KOPT-K1 (cell line): ENCODE data around the gene MTHFSD.

ENCODE experiments used
- H3K27ac ChIP-seq: fragments of 200-600 bp; sonication (generic); 2 replicates; pipeline ENCODE4 v1.5.1; 2016; ENCODE audit warnings: antibody characterized with exemption, mild to moderate bottlenecking, low read depth, low read length; ENCODE audit not compliant: poor library complexity, severe bottlenecking
- H3K36me3 ChIP-seq: fragments of 200-600 bp; sonication (generic); 2 replicates; pipeline ENCODE4 v1.5.1; 2017; ENCODE audit warnings: antibody characterized with exemption, mild to moderate bottlenecking, low read length, moderate library complexity; ENCODE audit not compliant: insufficient read depth
- H3K9me3 ChIP-seq: fragments of 200-600 bp; sonication (generic); 2 replicates; pipeline ENCODE4 v1.5.1; 2017; ENCODE audit warnings: antibody characterized with exemption, low read length, mild to moderate bottlenecking; ENCODE audit not compliant: insufficient read depth, poor library complexity, severe bottlenecking

MTHFSD gene

DNA sequence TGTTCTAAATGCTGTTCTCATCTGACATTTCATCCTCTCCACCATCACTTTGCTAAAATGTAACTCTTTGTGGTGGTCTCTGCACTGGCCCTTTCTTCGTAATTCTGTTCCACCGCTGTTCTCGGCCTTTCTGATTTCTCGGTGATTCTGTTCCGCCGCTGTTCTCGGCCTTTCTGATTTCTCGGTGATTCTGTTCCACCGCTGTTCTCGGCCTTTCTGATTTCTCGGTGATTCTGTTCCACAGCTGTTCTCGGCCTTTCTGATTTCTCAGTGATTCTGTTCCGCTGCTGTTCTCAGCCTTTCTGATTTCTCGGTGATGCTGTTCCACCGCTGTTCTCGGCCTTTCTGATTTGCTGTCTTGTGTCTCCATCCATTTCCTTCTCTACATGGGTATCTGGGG, 32.4 kb downstream of the MTHFSD start:
- Histone ChIP-seq H3K36me3 (no peaks in the 10 kb centered on the region), H3K9me3 (no peaks in the 10 kb centered on the region), H3K27ac (no peak overlapping the region)

DNA sequence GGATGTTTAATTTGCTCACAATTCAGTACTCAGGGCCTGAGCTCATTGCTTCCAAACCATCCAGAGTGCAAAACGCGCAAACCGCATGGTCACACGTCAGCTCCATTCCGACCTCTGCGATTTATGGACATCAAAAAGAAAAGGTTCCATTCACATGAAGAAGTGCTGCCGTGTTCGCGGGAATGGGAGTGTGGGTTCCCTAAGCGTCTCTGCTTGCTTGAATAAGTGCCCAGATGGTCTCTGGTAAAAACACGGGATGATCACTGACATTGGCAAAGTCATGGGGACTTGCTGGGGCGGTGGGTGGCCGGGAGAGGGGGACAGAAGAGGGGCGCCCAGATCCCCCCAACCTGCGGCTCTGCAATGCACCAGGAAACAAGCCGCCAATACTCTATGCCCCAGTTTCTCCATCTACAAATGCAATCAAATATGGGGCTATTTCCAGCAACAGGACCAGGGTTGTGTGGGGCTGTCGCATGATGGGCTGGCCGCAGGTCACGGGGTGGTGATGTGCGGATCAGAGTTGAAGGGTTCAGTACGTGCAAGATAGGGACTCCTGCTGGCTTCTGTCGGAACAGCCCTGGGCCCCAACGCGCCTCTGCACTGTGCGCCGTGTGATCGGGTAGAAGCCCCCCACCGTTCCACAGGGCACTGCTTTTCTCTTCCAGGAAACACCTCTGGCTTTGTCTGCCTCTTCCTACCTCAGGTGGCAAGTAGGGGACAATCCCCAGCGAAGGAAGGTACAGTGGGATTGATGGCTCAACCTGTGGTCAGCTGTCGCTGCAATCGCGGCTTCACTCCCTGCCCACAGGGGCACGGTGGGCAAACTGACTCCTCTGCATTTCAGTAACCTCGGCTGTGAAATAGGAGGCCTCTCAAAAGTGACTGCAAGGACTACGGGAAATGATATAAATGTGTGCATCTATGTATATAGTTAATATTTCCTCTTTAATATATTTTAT, 33.5 kb downstream of the MTHFSD start:
- H3K9me3 ChIP-seq: no peaks in the 10 kb centered on the region
- no peak overlapping the region for H3K27ac ChIP-seq
- H3K36me3 ChIP-seq: no peaks in the 10 kb centered on the region

DNA sequence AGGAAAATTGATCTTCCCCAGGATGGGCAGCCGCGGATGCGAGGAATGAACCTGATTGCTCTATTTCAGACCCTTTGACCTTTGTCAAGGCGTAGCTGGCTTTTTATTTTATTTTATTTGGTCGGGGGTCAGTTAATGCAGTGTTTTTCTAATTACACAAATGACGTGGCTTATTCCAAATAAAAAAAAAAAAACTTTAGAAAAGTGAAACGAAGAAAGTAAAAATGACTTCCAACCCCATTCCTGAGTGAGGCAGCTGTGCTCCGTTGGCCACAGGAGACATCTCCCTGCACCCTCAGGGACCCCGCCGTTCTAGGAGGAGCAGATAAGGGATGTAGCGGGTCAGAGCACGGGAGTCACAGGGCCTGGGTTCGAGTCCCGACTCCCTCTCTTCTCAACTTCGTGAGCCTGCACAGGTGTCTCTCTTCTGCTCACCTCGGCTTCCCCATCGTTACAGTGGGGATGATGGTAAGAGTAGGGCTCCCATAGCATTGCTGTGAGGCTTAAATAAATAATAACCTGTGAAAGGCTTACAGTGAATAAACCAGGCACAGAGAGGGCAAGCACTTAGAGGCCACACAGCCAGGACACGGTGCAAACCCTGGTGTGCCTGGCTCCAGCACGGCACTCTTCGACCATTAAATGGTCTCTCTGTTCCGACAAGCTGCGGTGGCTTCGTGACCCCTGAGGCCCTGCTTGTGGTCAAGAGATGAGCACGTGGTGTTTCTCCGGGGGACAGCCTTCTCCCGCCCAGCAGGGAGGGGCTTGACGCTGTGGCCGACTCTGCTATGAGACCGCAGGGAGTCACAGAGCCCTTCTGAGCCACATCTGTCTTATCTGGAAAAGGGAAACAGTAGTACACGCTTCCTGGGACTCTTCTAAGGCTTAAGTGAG, 34.5 kb downstream of the MTHFSD start:
- H3K27ac ChIP-seq: no peak overlapping the region
- no peaks in the 10 kb centered on the region for H3K9me3 ChIP-seq
- H3K36me3 ChIP-seq: no peaks in the 10 kb centered on the region

DNA sequence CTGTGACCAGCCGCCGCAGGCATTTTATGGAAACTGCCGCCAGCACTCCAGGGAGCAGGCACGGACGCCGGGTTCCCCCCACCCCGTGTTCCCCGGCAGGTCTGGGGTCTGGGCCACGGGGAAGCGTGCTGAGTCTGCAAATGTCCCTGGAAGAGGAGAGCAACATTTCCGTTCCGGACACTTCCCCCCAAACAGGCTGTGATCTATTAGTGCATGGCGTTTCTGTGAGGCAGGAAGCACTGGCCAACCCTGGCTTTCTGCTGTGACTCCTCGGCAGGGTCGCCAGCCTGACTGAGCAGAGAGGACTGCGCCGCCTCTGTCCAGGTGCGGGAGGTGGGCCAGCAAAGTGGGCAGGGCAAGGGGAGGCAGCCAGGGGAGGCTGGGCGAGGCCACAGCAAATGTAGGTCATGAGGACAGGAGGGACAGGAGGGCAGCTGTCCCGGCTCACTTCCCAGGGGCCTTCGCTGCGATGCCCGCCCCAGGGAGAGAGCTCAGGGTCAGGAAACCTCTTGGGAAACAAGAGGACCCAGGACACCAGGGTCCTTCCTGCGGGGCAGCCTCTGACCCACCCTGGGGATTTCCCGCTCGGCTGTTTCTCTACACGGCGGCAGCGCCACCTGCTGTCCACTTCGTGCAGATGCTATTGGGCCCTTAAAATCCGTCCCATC, 35.3 kb downstream of the MTHFSD start:
- Histone ChIP-seq H3K27ac (no peak overlapping the region), H3K36me3 (no peaks in the 10 kb centered on the region), H3K9me3 (no peaks in the 10 kb centered on the region)

DNA sequence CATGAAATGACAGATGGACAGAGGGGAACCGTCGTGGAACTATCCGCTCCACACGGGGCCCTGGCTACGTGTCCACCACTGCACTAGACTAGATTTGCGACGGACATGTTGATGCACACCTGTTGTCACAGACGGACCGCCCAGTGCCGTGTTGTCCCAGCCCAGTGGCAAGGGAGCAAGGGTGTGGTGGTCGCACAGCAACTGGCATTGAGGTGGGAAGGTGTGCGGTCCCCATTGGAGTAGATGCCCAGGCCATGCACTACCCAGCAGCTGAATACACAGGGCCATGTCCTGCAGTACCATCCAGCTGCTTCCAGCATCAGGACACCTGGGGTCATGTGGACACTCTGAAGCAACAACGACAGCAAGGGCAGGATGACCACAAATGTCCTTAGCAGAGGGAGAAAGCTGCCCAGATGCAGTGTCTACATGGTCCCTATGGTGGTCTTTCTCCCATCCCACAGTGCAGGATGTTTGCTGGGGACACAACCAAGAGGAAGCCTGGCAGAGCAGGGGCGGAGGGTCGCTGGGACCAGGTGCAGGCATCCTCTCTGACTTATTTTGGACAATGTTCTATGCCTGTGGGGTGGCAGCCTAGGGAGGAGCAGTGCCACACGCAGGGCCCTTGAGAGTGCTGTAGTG, 35.9 kb downstream of the MTHFSD start:
- Histone ChIP-seq H3K27ac (no peak overlapping the region), H3K36me3 (no peaks in the 10 kb centered on the region), H3K9me3 (no peaks in the 10 kb centered on the region)

DNA sequence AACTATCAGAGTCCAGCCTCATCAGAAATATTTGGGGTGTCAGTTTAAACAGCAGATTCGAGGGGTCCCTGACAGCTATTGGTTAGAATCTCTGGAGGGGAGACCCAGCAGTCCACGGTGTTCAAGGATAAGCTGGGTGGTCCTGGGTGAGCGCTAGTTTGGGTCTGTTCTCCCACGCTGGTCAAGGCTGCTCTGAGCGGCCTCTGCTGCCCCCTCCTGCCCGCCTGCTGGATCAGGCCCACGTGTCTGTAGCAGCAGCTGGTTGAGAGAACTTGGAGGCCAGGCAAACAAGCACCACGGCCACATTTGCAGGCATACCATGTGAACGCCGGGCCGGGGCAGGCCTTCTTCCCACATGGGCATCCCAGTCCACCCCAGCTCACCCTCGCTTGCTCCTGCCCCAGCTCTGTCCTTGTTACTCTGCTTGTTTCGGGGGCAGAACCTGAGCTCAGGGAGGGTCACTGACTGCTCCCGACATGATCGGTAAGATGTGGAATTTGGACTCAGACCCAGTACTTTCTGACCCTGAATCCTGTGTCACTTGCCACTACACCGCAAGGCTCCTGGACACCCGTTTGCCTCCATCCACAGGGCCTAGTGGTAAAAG, 37.3 kb downstream of the MTHFSD start:
- no peaks in the 10 kb centered on the region for H3K36me3 ChIP-seq
- no peak overlapping the region for H3K27ac ChIP-seq
- H3K9me3 ChIP-seq: no peaks in the 10 kb centered on the region

DNA sequence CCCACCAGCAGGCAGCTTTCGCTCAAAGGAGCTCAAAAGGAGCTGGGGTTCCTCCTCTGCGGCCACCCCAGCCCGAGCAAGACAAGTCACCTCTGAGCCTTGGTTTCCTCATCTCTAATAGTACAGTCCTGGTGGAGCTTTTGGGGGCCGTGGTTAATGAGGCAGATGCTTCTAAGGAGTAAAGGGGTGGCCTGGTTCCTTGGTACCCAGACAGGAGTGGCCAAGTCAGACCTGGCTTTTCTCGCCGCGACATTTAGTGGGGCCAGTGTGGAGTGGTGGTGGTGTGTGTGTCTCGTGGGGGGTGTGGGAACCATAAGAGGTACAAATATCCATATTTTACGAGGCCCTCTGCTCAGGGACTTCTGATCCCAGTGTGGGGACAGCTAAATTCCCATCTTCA, 38.0 kb downstream of the MTHFSD start:
- Histone ChIP-seq H3K9me3 (no peaks in the 10 kb centered on the region), H3K27ac (no peak overlapping the region), H3K36me3 (no peaks in the 10 kb centered on the region)

DNA sequence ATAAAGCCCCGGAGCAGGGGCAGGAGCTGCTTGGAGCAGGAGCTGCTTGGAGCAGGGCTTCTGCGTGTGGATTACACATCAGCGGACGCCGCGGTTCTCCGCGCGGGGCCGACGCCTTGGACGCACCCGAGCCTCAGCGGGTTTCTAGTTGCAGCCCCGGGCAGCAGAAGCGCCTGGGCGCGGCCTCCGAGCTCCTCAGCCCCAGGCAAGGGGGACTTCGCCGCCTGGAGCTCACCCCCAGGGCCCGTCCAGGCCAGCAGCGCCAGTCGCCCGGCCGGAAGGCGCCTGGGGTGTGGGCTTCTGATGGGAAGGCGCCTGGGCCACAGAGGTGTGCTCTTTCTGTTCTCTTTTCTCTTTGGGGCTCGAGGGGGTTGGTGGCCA, 38.4 kb downstream of the MTHFSD start:
- H3K9me3 ChIP-seq: no peaks in the 10 kb centered on the region
- no peak overlapping the region for H3K27ac ChIP-seq
- no peaks in the 10 kb centered on the region for H3K36me3 ChIP-seq

DNA sequence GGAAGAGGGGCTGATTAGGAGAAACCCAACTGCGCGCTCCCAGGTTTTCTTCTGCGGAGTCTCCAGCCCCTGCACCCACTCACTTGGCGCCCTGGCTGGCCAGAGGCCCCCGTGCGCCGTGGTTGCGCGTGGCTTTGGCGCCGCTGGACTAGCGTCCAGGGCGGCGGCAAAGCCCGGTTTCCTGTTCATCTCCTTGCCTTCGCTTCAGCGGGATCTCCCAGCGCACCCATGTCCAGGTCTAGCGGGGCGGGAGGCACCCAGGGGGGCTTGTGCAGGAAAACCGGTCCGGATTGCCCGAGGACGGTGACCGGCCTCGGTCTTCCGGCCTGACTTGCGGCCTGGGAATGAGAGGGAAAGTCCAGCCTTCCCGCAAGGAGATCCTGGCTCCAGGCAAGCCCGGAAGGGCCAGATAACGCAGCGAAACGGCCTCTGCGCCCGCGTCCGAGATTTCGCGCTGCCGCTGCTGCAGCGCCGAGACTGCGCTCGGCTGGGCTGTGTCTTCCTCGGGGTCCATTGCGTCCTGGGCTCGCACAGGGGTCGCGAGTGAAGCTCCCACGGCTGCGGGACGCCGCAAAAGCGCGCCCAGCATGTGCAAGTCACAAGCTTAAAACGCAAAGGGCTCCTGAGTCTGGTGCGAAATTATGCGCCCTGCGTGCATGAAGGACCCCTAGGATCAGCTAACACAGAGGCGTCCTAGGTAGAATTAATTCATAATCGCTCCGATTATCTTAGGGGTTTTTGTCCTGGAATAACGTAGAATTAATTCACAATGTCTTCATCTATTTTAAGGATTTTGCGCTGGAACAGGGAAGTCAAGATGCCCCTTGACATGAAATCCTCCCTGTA, 39.0 kb downstream of the MTHFSD start:
- H3K36me3 ChIP-seq: no peaks in the 10 kb centered on the region
- H3K27ac ChIP-seq: no peak overlapping the region
- no peaks in the 10 kb centered on the region for H3K9me3 ChIP-seq

DNA sequence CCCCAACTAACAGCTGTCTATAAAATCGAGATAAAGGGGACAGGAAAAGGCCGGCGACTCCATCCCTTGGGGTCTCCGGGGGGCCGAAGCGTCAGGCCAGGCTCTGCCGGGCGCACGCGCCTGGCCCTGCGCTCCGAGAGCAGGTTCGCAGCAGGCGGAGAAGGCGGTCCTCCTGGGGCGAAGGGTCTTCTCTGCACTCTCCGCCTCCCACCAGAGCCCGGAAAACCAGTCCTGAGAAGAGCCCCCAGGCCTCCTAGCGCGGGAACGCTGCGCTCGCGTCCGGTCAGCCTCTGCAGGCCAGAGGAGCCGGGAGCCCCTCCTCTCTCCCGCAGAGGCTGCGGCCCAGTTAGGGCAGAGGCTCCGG, 39.6 kb downstream of the MTHFSD start:
- Histone ChIP-seq H3K27ac (no peak overlapping the region), H3K9me3 (no peaks in the 10 kb centered on the region), H3K36me3 (no peaks in the 10 kb centered on the region)

DNA sequence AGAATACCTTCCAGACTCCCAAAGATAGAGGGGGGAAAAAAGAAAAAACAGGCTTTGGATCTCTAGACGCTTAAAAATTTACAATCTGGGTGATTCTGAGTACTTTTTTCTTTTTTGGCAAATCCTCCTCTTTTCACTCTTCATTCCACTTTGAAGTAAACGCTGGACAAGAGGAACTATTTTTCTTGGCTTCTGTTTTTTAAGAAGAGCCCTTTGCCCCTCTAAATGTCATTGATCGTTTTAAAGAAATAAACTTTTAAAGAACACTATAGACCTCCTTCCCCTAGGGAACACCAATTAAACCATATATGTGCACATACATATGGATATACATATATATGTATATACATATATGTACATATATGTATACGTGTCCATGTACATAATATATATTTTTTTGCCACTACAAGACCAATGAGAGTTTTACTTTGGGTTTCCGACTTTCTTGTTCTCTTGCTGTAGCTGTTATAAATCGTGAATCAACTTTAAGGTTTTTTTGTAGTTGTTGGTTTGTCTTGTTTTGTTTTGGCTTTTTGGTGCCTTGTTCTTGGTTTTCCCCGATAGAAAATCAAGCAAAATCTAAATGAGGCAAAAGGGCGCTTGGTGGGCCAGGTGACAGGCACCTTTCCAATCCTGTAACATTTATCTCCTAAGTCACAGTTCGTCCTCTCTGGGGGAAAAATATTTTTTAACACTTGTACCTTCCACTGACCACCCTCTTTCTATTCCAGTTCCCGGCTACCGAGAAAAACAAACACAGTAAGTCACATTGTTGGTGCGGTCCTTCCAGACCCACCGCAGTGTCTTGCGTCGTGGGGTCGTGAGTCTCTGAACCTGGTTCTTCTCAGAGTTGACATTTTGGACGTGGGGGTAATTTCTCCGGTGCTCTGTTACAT, 40.3 kb downstream of the MTHFSD start:
- Histone ChIP-seq H3K27ac (no peak overlapping the region), H3K9me3 (no peaks in the 10 kb centered on the region), H3K36me3 (no peaks in the 10 kb centered on the region)

DNA sequence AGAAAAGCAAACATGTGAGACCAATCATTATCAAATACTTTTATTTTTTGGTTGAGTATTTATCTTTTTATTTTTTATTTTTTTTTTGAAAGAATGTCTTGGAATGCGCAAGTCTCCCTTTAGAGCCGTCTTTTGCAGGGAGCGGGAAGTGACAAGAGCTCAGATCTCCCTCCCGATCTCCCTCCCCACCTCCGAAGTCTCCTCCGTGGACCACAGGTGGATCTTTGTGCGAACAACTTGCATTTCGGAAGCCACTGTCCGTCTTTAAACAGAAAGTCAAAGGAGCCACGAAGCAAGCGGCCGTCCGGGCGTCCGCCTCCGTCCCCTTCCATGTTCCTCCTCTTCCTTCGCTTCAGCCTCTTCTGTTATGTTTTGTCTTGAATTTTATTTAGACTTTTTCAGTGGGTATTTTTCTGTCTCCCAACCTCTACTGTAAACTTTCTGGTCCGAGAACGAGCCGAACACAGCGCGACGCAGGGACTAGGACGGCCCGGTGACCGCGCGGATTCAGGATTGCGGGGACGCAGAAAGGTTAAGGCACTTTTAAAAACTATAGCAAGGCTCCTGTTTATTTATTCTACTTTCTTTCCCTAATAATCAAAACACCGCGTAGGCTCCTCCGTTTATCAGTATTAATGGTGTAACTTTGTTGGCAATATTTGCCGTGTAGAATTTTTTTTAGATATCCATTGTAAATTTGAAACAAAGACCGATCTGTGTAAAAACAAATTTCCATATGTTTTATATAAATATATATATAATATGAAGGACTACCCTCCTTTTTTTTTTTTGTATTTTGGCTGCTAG, 41.4 kb downstream of the MTHFSD start:
- Histone ChIP-seq H3K36me3 (no peaks in the 10 kb centered on the region), H3K27ac (no peak overlapping the region), H3K9me3 (no peaks in the 10 kb centered on the region)
